Type B pancreatic cell (in vitro differentiated cells): Measurements from ENCODE around the gene DIAPH1. TPM values are rescaled to one million over a fixed set of nuclear protein-coding genes. Genes with fewer than 3 reads are reported as not detected.

Experiments
- DNase-seq: peaks from one replicate; pipeline ENCODE4 v3.0.0; 2021; ENCODE audit warnings: mixed read lengths; ENCODE audit not compliant: unreplicated experiment; ENCODE audit errors: extremely low spot score
- H3K27ac Mint-ChIP-seq: 2 replicates; pipeline ENCODE4 v1.8.0; 2021; ENCODE audit warnings: mild to moderate bottlenecking, mixed read lengths
- H3K27me3 Mint-ChIP-seq: 2 replicates; pipeline ENCODE4 v1.8.0; 2021; ENCODE audit warnings: mixed read lengths
- H3K36me3 Mint-ChIP-seq: 2 replicates; pipeline ENCODE4 v1.8.0; 2021; ENCODE audit warnings: mixed read lengths
- H3K4me1 Mint-ChIP-seq: one replicate; pipeline ENCODE4 v1.8.0; 2021; ENCODE audit warnings: mixed read lengths; ENCODE audit not compliant: unreplicated experiment
- H3K4me3 Mint-ChIP-seq: 2 replicates; pipeline ENCODE4 v1.8.0; 2021; ENCODE audit warnings: mild to moderate bottlenecking, mixed read lengths
- H3K9me3 Mint-ChIP-seq: 2 replicates; pipeline ENCODE4 v1.8.0; 2021; ENCODE audit warnings: mixed read lengths
- CTCF ChIP-seq: fragments of 200-600 bp; sonication (generic); conservative IDR thresholded peaks from 2 replicates; pipeline ENCODE4 v1.5.0; 2021; ENCODE audit warnings: antibody characterized with exemption, mild to moderate bottlenecking
- total RNA-seq: library from RNA; stranded (reverse); gene quantifications from 2 replicates; pipeline ENCODE4 v1.2.1, GENCODE V29; 2021; ENCODE audit warnings: low replicate concordance

DIAPH1 gene
- total RNA-seq, 1 donor from 2014 or later = 79.6 TPM

- peaks cover 21% of the 10 kb centered on the region for H3K27me3 Mint-ChIP-seq
- peaks cover 42% of the 10 kb centered on the region for H3K36me3 Mint-ChIP-seq
- no peak for TF ChIP-seq CTCF
- H3K4me1 Mint-ChIP-seq = peaks cover 7% of the 10 kb centered on the region
- DNase-seq = no peak
- no peak overlapping the region for H3K27ac Mint-ChIP-seq
- H3K9me3 Mint-ChIP-seq = peaks cover 5% of the 10 kb centered on the region
- no peak overlapping the region for H3K4me3 Mint-ChIP-seq
These were observed 128.5 kb downstream of the DIAPH1 start for GRCh38 chr5:141490271-141490670.

- no peak overlapping the region for H3K4me3 Mint-ChIP-seq
- H3K4me1 Mint-ChIP-seq = peaks cover 5% of the 10 kb centered on the region
- H3K36me3 Mint-ChIP-seq = peaks cover 45% of the 10 kb centered on the region
- no peak overlapping the region for H3K27ac Mint-ChIP-seq
- TF ChIP-seq CTCF = no peak
- H3K9me3 Mint-ChIP-seq = peaks cover 5% of the 10 kb centered on the region
- peaks cover 24% of the 10 kb centered on the region for H3K27me3 Mint-ChIP-seq
- no peak for DNase-seq
These were observed 129.0 kb downstream of the DIAPH1 start for GRCh38 chr5:141489841-141490240.

- H3K4me1 Mint-ChIP-seq = peaks cover 6% of the 10 kb centered on the region
These were observed 129.9 kb downstream of the DIAPH1 start, which contains the start of gene PCDHGC5 for GRCh38 chr5:141488591-141489561. PCDHGC5 (plus strand) TSS chr5:141489081; CDS start chr5:141489241, 160 bp downstream.

GRCh38 chr5:141487131-141487530, 131.7 kb downstream of the DIAPH1 start:
- peaks cover 28% of the 10 kb centered on the region for H3K27me3 Mint-ChIP-seq
- no peak for DNase-seq
- H3K9me3 Mint-ChIP-seq = peaks cover 5% of the 10 kb centered on the region
- TF ChIP-seq CTCF = no peak
- H3K27ac Mint-ChIP-seq = no peak overlapping the region
- peak overlapping the region; percentile 39 for H3K4me3 Mint-ChIP-seq
- peaks cover 20% of the 10 kb centered on the region for H3K4me1 Mint-ChIP-seq
- H3K36me3 Mint-ChIP-seq = peaks cover 62% of the 10 kb centered on the region

More at GRCh38 chr5:141488591-141489561, 129.9 kb downstream of the DIAPH1 start, which contains the start of gene PCDHGC5:
- DNase-seq = no peak
- Mint-ChIP-seq H3K9me3 (peaks cover 5% of the 10 kb centered on the region), H3K27ac (no peak within 1 kb of the TSS), H3K36me3 (peaks cover 53% of the 10 kb centered on the region), H3K4me3 (no peak within 1 kb of the TSS), H3K27me3 (peaks cover 32% of the 10 kb centered on the region)
- TF ChIP-seq CTCF = no peak

GRCh38 chr5:141486091-141486490, 132.7 kb downstream of the DIAPH1 start:
- Mint-ChIP-seq H3K4me3 (peak overlapping the region; percentile 25), H3K9me3 (peaks cover 5% of the 10 kb centered on the region), H3K36me3 (peaks cover 62% of the 10 kb centered on the region), H3K27ac (no peak overlapping the region), H3K4me1 (peaks cover 20% of the 10 kb centered on the region), H3K27me3 (peaks cover 23% of the 10 kb centered on the region)
- no peak for TF ChIP-seq CTCF
- no peak for DNase-seq
